B cell (primary cell): ENCODE data around the gene RIN2.

Source experiments
- EZH2 ChIP-seq: IDR thresholded peaks from 2 replicates; pipeline ENCODE4 v1.6.1; 2012; ENCODE audit warnings: borderline replicate concordance, low read depth, mild to moderate bottlenecking, moderate library complexity, low read length; ENCODE audit not compliant: insufficient read depth, poor library complexity, severe bottlenecking
- TF ChIP-seq, protein P1 (sequence below): fragments of 200-600 bp; IDR thresholded peaks from one replicate; pipeline ENCODE4 v1.8.0; 2022; ENCODE audit warnings: antibody characterized with exemption, mild to moderate bottlenecking

DNA sequence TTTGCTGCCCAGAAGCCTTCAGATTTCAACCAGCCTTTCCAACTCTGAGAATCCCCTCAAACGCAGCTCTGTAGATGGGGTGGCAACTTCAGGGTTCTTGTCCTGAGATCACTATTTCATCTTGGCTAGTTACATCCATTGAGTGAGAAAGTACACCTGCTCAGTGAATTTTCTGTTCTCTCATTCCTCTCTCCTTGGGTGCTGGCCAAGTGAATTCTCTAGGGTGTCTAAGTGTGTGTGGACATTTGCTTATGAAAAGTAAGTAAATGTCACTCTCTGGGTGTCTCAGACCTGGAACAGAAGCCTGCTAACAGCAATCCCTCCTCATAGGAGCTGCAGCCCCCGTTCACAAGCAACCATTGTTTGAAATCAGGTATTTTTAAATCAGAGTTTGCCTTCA is 3.8 kb downstream of the RIN2 start:
- no peak for TF ChIP-seq EZH2
- TF ChIP-seq, protein P1, sequence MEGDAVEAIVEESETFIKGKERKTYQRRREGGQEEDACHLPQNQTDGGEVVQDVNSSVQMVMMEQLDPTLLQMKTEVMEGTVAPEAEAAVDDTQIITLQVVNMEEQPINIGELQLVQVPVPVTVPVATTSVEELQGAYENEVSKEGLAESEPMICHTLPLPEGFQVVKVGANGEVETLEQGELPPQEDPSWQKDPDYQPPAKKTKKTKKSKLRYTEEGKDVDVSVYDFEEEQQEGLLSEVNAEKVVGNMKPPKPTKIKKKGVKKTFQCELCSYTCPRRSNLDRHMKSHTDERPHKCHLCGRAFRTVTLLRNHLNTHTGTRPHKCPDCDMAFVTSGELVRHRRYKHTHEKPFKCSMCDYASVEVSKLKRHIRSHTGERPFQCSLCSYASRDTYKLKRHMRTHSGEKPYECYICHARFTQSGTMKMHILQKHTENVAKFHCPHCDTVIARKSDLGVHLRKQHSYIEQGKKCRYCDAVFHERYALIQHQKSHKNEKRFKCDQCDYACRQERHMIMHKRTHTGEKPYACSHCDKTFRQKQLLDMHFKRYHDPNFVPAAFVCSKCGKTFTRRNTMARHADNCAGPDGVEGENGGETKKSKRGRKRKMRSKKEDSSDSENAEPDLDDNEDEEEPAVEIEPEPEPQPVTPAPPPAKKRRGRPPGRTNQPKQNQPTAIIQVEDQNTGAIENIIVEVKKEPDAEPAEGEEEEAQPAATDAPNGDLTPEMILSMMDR, result no peak
